ENCODE data around the gene ART5. TPM values are rescaled to one million over a fixed set of nuclear protein-coding genes. Genes with fewer than 3 reads are reported as not detected.

The ART5 gene
- total RNA-seq, 4 donors from 2014 or later = 0.64 TPM; not detected in 3

DNA sequence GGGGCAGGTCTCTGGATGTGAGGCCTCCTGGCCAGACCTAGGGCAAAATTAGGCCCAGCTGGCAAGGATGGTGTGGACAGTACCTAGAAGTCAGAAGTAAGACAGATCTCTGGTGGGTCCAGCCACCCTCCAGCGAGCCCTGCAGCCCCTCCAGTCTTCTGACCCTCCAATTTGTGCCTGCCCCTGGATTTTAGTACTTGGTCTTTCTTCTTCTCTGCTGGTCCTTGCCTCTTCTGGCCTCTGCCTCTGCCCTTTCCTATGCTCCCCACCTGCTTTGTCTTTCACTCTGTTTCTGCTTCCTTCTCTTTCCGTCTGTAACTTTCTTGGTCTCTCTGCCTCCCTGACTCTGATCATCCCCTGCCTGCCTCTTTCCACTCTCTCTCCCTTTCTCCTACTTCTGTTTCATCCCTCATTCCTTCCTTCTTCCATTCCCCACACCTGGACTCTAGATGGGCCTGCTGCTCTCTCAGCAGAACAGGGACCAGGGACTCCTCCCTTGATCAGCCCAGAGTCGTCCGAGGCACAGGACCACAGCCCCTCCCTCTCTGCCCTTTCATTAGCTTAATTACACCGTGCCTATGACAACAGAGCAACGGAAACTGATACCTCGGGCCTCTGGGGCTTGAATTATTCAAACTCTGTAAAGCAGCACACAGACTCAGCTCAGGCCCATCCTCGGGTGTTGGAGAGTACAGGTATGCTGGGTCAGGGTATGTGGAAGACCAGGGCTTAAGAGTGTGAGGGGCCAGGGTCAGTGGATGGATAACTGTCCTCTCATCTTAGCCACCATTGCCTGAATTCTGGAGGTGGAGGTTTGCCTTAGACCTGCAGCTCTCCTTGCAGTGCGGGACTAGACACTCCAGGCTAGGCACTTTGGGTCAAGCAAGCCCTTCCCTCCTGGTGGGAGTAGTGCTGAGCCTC lies 29.8 kb upstream of the ART5 start, which contains the start of gene CHRNA10:
TSS of gene CHRNA10 (minus strand) at position 51 of the 921 bp plus-strand sequence. CDS start 72 bp downstream, outside the sequence.
- H3K4me3 ChIP-seq = no peak within 1 kb of the TSS
- DNase-seq = no peak
- H3K9me3 ChIP-seq = no peaks in the 10 kb centered on the region
- H3K36me3 ChIP-seq = peaks cover 0 to 28% (median 13%) of the 10 kb centered on the region in 4 donors
- intact Hi-C loops (cut with DNase I; ENCODE audit: low total_unique reads) = no loop called here
- in situ Hi-C loops (cut with MboI; ENCODE audit: low pct_ligation_motif_present in 1 of 4, low pct_unique_long_range_greater_than_20kb in 1 of 4, low sequenced_read_pairs in 3 of 4) = no loop called here
- H3K4me1 ChIP-seq = no peaks in the 10 kb centered on the region
- TF ChIP-seq EP300 (IDR thresholded peaks at IDR 0.05; ENCODE audit: low read depth) = no peak
- no peak for TF ChIP-seq POLR2AphosphoS5 (IDR thresholded peaks at IDR 0.05)
- WGBS, 2 donors (ENCODE audit: low coverage in 1 of 2) = 75 to 79% methylated on average over 3 to 9 of the region's 9 CpGs
- no peak within 1 kb of the TSS for H3K27ac ChIP-seq
- H3K27me3 ChIP-seq = no peaks in the 10 kb centered on the region

GRCh38 chr11:3669742-3670183 lies 28.0 kb upstream of the ART5 start:
- Histone ChIP-seq H3K4me3 (no peak overlapping the region), H3K9me3 (no peaks in the 10 kb centered on the region), H3K4me1 (no peaks in the 10 kb centered on the region), H3K27ac (no peak overlapping the region), H3K36me3 (peaks cover 0 to 20% (median 5%) of the 10 kb centered on the region in 4 donors), H3K27me3 (no peaks in the 10 kb centered on the region)
- no peak for DNase-seq
- no peak for TF ChIP-seq EP300 (IDR thresholded peaks at IDR 0.05; ENCODE audit: low read depth)
- TF ChIP-seq POLR2AphosphoS5 (IDR thresholded peaks at IDR 0.05) = no peak
- no peak for TF ChIP-seq CTCF (IDR thresholded peaks at IDR 0.05)
- no peak for TF ChIP-seq POLR2A (IDR thresholded peaks at IDR 0.05)
- in situ Hi-C loops (cut with MboI; ENCODE audit: low pct_ligation_motif_present in 1 of 4, low pct_unique_long_range_greater_than_20kb in 1 of 4, low sequenced_read_pairs in 3 of 4) = no loop called here
- intact Hi-C loops (cut with DNase I; ENCODE audit: low total_unique reads) = no loop called here
- WGBS, 2 donors (ENCODE audit: low coverage in 1 of 2) = 94% methylated on average over 5 of the region's 5 CpGs; no CpG with 5 or more reads in 1 of the 2 donors

DNA sequence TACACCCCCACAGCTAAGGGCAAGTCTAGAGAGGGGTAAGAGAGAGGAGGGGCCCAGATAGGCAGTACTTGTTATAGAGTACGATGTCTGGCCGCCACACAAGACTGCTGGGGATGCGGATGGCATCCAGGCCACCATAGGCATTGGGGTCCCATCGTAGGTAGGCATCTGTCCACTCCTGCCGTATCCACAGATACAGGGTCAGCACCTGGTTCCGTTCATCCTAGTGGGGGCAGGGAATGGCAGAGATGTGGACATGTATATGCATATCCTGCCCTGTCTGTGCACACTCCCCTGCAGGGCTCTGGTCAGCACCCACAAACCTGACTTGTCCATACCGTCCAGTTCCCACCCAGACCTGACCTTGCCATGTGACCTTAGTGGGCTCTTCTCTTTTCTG lies 27.3 kb upstream of the ART5 start:
- no peak overlapping the region for H3K27ac ChIP-seq

DNA sequence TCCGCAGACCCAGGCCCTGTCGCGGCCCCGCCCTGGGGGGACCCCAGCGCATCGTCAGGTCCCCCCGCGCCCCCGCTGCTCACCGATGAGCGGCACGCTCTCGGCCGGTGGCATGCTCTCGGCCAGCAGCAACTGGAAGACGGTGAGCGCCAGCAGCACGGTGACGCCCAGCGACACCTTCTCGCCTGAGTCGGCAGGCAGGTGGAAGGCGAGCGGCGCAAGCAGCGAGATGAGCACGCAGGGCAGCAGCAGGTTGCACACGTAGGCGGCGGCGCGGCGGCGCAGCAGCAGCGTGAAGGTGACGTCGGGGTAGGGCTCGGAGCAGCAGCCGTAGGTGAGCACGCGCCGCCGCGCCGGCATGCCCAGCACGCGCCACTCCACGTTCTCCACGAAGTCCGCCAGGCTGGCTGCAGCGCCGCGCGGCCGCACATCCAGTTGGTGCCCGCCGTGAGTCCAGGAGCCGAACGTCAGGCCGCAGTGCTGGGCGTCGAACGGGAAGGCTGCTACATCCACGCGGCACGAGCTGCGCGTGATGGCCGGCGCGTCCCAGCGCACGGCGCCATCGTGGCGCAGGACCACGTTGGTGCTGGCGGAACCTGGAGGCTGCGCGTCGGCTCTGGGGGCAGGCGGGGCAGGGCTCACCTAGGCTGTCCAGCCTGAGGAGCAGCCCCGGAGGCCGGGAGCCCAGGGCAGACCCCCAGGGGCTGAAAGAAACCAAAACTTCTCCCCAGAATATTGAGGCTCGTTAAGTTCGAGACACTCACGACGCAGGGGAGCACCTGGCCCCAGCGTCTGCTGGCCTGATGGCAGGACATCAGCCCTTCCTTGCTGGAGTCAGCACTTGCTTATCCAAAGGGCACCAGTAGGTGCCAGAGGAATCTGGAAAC lies 25.6 kb upstream of the ART5 start:
- Histone ChIP-seq H3K27me3 (no peaks in the 10 kb centered on the region), H3K4me1 (no peaks in the 10 kb centered on the region), H3K9me3 (no peaks in the 10 kb centered on the region), H3K36me3 (peaks cover 0 to 5% (median 0%) of the 10 kb centered on the region in 4 donors), H3K27ac (no peak overlapping the region), H3K4me3 (no peak overlapping the region)
- TF ChIP-seq POLR2A (IDR thresholded peaks at IDR 0.05) = no peak
- TF ChIP-seq EP300 (IDR thresholded peaks at IDR 0.05; ENCODE audit: low read depth) = no peak
- no peak for TF ChIP-seq POLR2AphosphoS5 (IDR thresholded peaks at IDR 0.05)
- no peak for TF ChIP-seq CTCF (IDR thresholded peaks at IDR 0.05)
- intact Hi-C loops (cut with DNase I; ENCODE audit: low total_unique reads) = no loop called here
- WGBS, 2 donors (ENCODE audit: low coverage in 1 of 2) = 97 to 100% methylated on average over 7 to 89 of the region's 89 CpGs
- DNase-seq = no peak
- in situ Hi-C loops (cut with MboI; ENCODE audit: low pct_ligation_motif_present in 1 of 4, low pct_unique_long_range_greater_than_20kb in 1 of 4, low sequenced_read_pairs in 3 of 4) = no loop called here

More for the DNA sequence above, 27.3 kb upstream of the ART5 start:
- DNase-seq = no peak
- 96 to 98% methylated on average over 4 to 7 of the region's 7 CpGs for WGBS, 2 donors (ENCODE audit: low coverage in 1 of 2)
- in situ Hi-C loops (cut with MboI; ENCODE audit: low pct_ligation_motif_present in 1 of 4, low pct_unique_long_range_greater_than_20kb in 1 of 4, low sequenced_read_pairs in 3 of 4) = no loop called here
- H3K9me3 ChIP-seq = no peaks in the 10 kb centered on the region
- H3K4me1 ChIP-seq = no peaks in the 10 kb centered on the region
- H3K4me3 ChIP-seq = no peak overlapping the region
- TF ChIP-seq POLR2AphosphoS5 (IDR thresholded peaks at IDR 0.05) (no peak), EP300 (IDR thresholded peaks at IDR 0.05; ENCODE audit: low read depth) (no peak), CTCF (IDR thresholded peaks at IDR 0.05) (no peak), POLR2A (IDR thresholded peaks at IDR 0.05) (no peak)
- intact Hi-C loops (cut with DNase I; ENCODE audit: low total_unique reads) = no loop called here
- H3K27me3 ChIP-seq = no peaks in the 10 kb centered on the region
- peaks cover 0 to 14% (median 2%) of the 10 kb centered on the region in 4 donors for H3K36me3 ChIP-seq
